Coronary artery (tissue), 2 donors: ENCODE measurements around the gene KCND2.
"Not testable (repeated sequence)": the region's sequence is repeated elsewhere in the genome, so short reads cannot be mapped to it uniquely, and the experiment has no call there.

Experiments
- DNase-seq: peaks from one replicate; pipeline ENCODE4 v3.0.0-alpha.2; 2017; ENCODE audit warnings: low spot score
- H3K27ac ChIP-seq, 2 donors: fragments of 200-600 bp; sonication (generic); one replicate each; pipeline ENCODE4 v1.5.1; 2016 to 2019
- H3K4me3 ChIP-seq: fragments of 200-600 bp; sonication (generic); 2 replicates; pipeline ENCODE4 v1.5.1; 2016; ENCODE audit warnings: mild to moderate bottlenecking, moderate library complexity
- TF ChIP-seq, protein P1 (sequence below): fragments of 200-600 bp; sonication (generic); IDR thresholded peaks from one replicate; pipeline ENCODE4 v1.5.1; 2019; ENCODE audit warnings: antibody characterized with exemption

The KCND2 gene

DNA sequence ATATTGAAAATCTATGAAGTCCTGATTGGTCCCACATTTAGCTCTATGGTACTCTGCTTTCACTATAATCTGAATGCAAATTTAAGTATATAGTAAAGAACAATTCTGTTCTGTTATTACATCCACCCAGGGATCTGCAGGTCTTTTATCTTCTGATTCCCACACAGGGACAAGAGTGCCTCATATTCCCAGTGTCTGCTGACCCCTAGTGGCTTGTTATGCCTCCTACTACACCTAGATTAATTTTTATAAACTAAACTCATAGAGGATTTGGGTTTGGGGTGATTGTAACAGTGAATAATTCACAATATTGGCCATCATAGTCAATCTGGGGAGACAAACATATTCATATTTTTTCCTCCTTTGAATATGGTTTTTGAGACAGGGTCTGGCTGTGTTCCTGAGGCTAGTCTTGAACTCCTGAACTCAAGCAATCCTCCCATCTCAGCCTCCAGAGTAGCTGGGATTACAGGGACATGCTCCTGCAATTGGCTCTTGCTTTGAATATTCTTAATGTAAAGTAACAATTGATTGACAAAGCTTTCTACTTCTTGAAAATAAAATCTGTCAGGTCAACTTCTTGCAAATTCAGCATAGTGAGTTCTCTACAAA lies 282.1 kb downstream of the KCND2 start:
- TF ChIP-seq, protein P1, sequence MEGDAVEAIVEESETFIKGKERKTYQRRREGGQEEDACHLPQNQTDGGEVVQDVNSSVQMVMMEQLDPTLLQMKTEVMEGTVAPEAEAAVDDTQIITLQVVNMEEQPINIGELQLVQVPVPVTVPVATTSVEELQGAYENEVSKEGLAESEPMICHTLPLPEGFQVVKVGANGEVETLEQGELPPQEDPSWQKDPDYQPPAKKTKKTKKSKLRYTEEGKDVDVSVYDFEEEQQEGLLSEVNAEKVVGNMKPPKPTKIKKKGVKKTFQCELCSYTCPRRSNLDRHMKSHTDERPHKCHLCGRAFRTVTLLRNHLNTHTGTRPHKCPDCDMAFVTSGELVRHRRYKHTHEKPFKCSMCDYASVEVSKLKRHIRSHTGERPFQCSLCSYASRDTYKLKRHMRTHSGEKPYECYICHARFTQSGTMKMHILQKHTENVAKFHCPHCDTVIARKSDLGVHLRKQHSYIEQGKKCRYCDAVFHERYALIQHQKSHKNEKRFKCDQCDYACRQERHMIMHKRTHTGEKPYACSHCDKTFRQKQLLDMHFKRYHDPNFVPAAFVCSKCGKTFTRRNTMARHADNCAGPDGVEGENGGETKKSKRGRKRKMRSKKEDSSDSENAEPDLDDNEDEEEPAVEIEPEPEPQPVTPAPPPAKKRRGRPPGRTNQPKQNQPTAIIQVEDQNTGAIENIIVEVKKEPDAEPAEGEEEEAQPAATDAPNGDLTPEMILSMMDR: no peak
- no peak for DNase-seq

DNA sequence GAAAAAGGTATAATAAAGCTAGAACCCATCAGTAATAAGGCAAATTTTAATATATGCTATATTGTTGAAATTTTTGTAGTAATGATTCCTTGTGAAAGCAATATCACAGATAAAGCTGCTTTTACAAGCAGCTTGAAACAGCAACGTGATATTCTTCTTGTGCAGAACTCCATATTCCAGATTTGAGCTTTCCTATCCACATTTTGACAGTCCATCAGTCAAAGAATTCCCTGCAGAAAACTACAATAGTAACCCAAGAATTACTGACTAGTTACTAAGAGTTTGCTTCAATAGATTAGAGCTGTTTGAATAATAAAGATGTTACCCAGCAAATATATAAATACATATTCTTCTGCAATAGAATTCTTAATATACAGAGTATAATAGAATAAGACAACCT lies 291.2 kb downstream of the KCND2 start:
- no peak overlapping the region for H3K27ac ChIP-seq
- no peak for DNase-seq
- H3K4me3 ChIP-seq: no peak overlapping the region
- TF ChIP-seq, protein P1: no peak

More for the DNA sequence above, 282.1 kb downstream of the KCND2 start:
- Histone ChIP-seq H3K27ac (no peak overlapping the region), H3K4me3 (no peak overlapping the region)

DNA sequence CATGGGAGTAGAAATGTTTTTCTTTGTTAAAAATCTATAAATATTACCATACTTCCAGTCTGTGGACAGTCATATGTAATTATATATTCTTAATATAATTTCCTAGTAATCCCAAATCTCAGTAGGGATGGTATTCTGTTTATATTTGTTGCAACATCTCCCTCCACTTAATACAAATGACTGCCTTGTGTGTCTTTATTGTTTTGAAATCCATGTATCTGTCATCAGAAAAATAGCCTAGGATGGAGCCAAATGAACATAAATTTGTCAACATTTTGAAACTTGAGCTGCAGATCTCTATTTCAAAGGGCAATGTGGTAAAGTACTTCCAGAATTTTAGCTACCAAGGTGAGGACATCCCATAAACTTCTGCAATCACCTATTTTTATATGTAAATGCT lies 294.2 kb downstream of the KCND2 start:
- TF ChIP-seq, protein P1: no peak
- Histone ChIP-seq H3K27ac (no peak overlapping the region), H3K4me3 (no peak overlapping the region)
- no peak for DNase-seq

DNA sequence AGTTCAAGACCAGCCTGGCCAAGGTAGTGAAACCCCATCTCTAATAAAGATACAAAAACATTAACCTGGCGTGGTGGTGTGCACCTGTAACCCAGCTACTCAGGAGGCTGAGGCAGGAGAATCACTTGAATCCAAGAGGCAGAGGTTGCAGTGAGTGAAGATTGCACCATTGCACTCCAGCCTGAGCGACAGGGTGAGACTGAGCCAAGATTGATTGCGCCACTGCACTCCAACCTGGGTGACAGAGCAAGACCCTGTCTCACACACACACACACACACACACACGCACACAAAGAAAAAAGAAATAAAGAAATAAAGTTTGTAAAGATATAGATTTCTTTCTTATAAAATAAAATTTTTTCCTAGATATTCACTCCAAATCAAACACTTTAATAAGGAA lies 305.7 kb downstream of the KCND2 start:
- DNase-seq, H3K27ac ChIP-seq, H3K4me3 ChIP-seq: not testable (repeated sequence)

DNA sequence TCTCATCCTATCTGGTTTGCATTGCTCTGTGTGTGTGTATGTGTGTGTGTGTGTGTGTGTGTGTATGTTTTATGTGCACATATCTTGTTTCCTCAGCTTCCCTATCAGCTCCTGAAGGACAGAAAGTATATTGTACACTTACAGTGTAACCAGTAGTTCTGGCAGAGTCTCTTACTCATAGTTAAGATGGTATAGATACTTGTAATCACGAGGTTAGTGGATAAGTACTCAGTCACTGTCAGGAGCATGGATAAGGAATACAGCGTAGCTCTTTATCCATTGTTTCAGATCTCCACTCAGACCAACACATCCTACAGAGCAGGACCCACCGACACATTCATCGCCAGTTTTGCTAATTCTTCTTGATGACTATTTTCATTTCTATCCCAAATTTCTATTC lies 309.9 kb downstream of the KCND2 start:
- Histone ChIP-seq H3K27ac (no peak overlapping the region), H3K4me3 (no peak overlapping the region)
- DNase-seq: no peak
- TF ChIP-seq, protein P1: no peak

DNA sequence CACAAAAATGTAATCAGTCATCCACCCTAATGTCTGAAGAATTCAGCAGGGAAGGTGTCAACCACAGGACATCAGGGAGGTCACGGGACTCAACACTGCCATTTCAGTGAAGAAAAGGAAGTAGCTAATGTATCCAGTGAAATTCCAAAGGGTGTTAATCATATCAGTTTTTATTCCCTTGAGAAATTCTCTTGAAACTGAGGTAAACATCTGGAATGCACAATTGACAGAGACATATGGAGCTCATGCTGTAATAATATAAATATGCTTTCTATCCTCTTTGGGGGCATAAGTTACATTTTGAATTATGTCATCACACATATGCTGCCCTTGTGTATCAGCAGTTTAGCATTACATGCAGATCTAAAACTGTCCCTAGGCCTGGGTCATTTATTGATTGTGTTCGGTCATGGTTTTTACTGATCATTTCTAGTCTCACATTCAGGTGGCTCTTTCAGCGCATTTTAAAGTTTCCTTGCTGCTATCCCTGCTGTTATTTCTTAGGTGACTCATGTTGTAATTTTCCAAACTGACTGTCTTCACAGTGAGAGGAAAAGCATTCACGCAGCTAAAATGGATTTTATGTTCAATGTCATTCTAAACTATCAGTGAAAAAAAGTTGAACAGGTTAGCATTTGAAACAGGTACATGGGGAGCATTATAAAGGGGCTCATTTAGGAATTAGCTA lies 311.1 kb downstream of the KCND2 start:
- H3K4me3 ChIP-seq: no peak overlapping the region
- TF ChIP-seq, protein P1: no peak
- H3K27ac ChIP-seq: no peak overlapping the region
- no peak for DNase-seq

DNA sequence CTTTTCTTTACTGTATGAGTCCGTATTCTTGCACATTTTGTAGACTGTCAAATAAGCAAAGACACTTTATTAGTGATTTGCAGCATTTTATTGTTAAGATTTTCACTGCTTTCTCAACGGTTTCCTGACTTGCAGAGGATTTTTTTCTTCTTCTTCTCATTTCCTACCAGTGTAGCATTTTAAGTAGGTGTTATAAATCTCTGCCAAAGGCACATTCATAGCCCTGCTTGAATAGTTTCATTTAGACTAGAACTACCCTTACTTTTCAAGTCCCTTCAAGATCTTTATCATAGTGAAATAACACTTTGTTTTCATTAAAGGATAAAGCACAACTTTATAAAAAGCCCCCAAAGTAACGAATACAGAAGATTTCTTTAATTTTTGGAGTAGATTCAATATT lies 313.6 kb downstream of the KCND2 start:
- Histone ChIP-seq H3K27ac (no peak overlapping the region), H3K4me3 (no peak overlapping the region)
- TF ChIP-seq, protein P1: no peak
- no peak for DNase-seq
